CD4-positive, CD25-positive, alpha-beta regulatory T cell (primary cell): ENCODE measurements around the gene MID2. TPM values are rescaled to one million over a fixed set of nuclear protein-coding genes. Genes with fewer than 3 reads are reported as not detected.

Source experiments
- ATAC-seq, 2 donors: fragments of 150-1000 bp; cut with Tn5 transposase; one replicate each; pipeline ENCODE4 v1.10.0; 2021; ENCODE audit warnings: low read depth in 2 of 2, moderate number of reproducible peaks in 2 of 2, moderate library complexity in 1 of 2
- DNase-seq, 3 donors: peaks; one replicate each; pipeline versions ENCODE4 v3.0.0 to v3.0.0-alpha.2; 2012 to 2022; ENCODE audit warnings: mixed read lengths in 1 of 3
- H3K27ac ChIP-seq: one replicate; pipeline ENCODE4 v1.7.0; 2013; ENCODE audit warnings: mild to moderate bottlenecking, low read length; ENCODE audit not compliant: insufficient read depth, poor library complexity, severe bottlenecking
- H3K27me3 ChIP-seq: one replicate; pipeline ENCODE4 v1.7.0; 2013; ENCODE audit warnings: low read length; ENCODE audit not compliant: control insufficient read depth, insufficient read depth
- H3K36me3 ChIP-seq: one replicate; pipeline ENCODE4 v1.7.0; 2013; ENCODE audit warnings: mild to moderate bottlenecking, low read length, moderate library complexity; ENCODE audit not compliant: control insufficient read depth, insufficient read depth
- H3K4me1 ChIP-seq: 2 replicates; pipeline ENCODE4 v1.7.0; 2013; ENCODE audit warnings: mild to moderate bottlenecking, low read length; ENCODE audit not compliant: insufficient read depth, control insufficient read depth, poor library complexity, severe bottlenecking
- H3K4me3 ChIP-seq: one replicate; pipeline ENCODE4 v1.7.0; 2013; ENCODE audit warnings: low read depth, mild to moderate bottlenecking, low read length, moderate library complexity
- H3K9me3 ChIP-seq, 2 experiments: 1 replicate in 1 of 2; 2 replicates in 1 of 2; pipeline ENCODE4 v1.7.0; 2013; ENCODE audit warnings: low read length in 2 of 2, mild to moderate bottlenecking in 1 of 2, moderate library complexity in 1 of 2; ENCODE audit not compliant: control insufficient read depth in 2 of 2
- H3K27ac Mint-ChIP-seq, 3 donors: one replicate each; pipeline ENCODE4 v1.8.0; 2020 to 2022; ENCODE audit warnings: mild to moderate bottlenecking in 3 of 3, mixed read lengths in 3 of 3, moderate library complexity in 2 of 3
- H3K27me3 Mint-ChIP-seq: one replicate; pipeline ENCODE4 v1.8.0; 2022; ENCODE audit warnings: mild to moderate bottlenecking, mixed read lengths
- H3K36me3 Mint-ChIP-seq: one replicate; pipeline ENCODE4 v1.8.0; 2020; ENCODE audit warnings: mixed read lengths
- H3K4me1 Mint-ChIP-seq, 4 donors: one replicate each; pipeline ENCODE4 v1.8.0; 2020 to 2022; ENCODE audit warnings: mixed read lengths in 4 of 4, mild to moderate bottlenecking in 1 of 4
- H3K4me3 Mint-ChIP-seq, 4 donors: one replicate each; pipeline ENCODE4 v1.8.0; 2020 to 2022; ENCODE audit warnings: mild to moderate bottlenecking in 4 of 4, mixed read lengths in 4 of 4, moderate library complexity in 3 of 4
- H3K9me3 Mint-ChIP-seq, 7 donors: one replicate each; pipeline ENCODE4 v1.8.0; 2020 to 2022; ENCODE audit warnings: mixed read lengths in 7 of 7, mild to moderate bottlenecking in 3 of 7, moderate library complexity in 2 of 7
- polyA plus RNA-seq, 4 donors: library from polyadenylated mRNA; unstranded; fragments of 300-500 nt; fragmentation: Illumina TruSeq; gene quantifications; one replicate each; pipeline ENCODE4 v1.2.3, GENCODE V29; 2021
- total RNA-seq: library from RNA; stranded (reverse); gene quantifications from one replicate; pipeline ENCODE4 v1.2.3, GENCODE V29; 2022

Gene MID2
- total and polyA plus RNA-seq, 5 donors from 2014 or later: 2.3 to 6.6 (median 5.7) TPM

GRCh38 chrX:107861056-107861455, 35.4 kb downstream of the MID2 start:
- peaks cover 0 to 3% (median 0%) of the 10 kb centered on the region in 7 donors for H3K9me3 Mint-ChIP-seq
- no peaks in the 10 kb centered on the region for H3K27me3 Mint-ChIP-seq
- no peak overlapping the region for H3K4me3 ChIP-seq
- H3K27ac ChIP-seq: no peak overlapping the region
- no peaks in the 10 kb centered on the region for H3K9me3 ChIP-seq
- ATAC-seq (no peak), DNase-seq (no peak)
- no peaks in the 10 kb centered on the region for H3K36me3 Mint-ChIP-seq
- H3K4me1 ChIP-seq: no peaks in the 10 kb centered on the region
- no peaks in the 10 kb centered on the region for H3K27me3 ChIP-seq
- H3K27ac Mint-ChIP-seq: no peak overlapping the region
- H3K36me3 ChIP-seq: no peaks in the 10 kb centered on the region
- H3K4me3 Mint-ChIP-seq: no peak overlapping the region
- peaks cover 0 to 4% (median 0%) of the 10 kb centered on the region in 4 donors for H3K4me1 Mint-ChIP-seq

- no peaks in the 10 kb centered on the region for H3K36me3 ChIP-seq
- no peaks in the 10 kb centered on the region for H3K4me1 ChIP-seq
- Mint-ChIP-seq H3K4me3 (no peak overlapping the region), H3K36me3 (no peaks in the 10 kb centered on the region), H3K27ac (no peak overlapping the region), H3K9me3 (peaks cover 0 to 1% (median 0%) of the 10 kb centered on the region in 7 donors), H3K4me1 (peaks cover 0 to 7% (median 0%) of the 10 kb centered on the region in 4 donors), H3K27me3 (no peaks in the 10 kb centered on the region)
- ATAC-seq: no peak
- no peak overlapping the region for H3K27ac ChIP-seq
- no peaks in the 10 kb centered on the region for H3K27me3 ChIP-seq
- no peaks in the 10 kb centered on the region for H3K9me3 ChIP-seq
- no peak for DNase-seq
- H3K4me3 ChIP-seq: no peak overlapping the region
Measured at GRCh38 chrX:107871136-107871535, 45.5 kb downstream of the MID2 start.

- no peaks in the 10 kb centered on the region for H3K4me1 ChIP-seq
- H3K9me3 Mint-ChIP-seq: no peaks in the 10 kb centered on the region
- H3K4me3 Mint-ChIP-seq: no peak overlapping the region
Measured at GRCh38 chrX:107878106-107878505, 52.4 kb downstream of the MID2 start.

GRCh38 chrX:107880054-107880610, 54.5 kb downstream of the MID2 start:
- ATAC-seq: no peak
- H3K36me3 Mint-ChIP-seq: no peaks in the 10 kb centered on the region

More at GRCh38 chrX:107878106-107878505, 52.4 kb downstream of the MID2 start:
- H3K27me3 ChIP-seq: no peaks in the 10 kb centered on the region
- ATAC-seq (no peak), DNase-seq (no peak)
- Mint-ChIP-seq H3K36me3 (no peaks in the 10 kb centered on the region), H3K27ac (no peak overlapping the region), H3K27me3 (no peaks in the 10 kb centered on the region), H3K4me1 (no peaks in the 10 kb centered on the region)
- no peak overlapping the region for H3K27ac ChIP-seq
- H3K4me3 ChIP-seq: no peak overlapping the region
- H3K9me3 ChIP-seq: no peaks in the 10 kb centered on the region
- no peaks in the 10 kb centered on the region for H3K36me3 ChIP-seq

DNA sequence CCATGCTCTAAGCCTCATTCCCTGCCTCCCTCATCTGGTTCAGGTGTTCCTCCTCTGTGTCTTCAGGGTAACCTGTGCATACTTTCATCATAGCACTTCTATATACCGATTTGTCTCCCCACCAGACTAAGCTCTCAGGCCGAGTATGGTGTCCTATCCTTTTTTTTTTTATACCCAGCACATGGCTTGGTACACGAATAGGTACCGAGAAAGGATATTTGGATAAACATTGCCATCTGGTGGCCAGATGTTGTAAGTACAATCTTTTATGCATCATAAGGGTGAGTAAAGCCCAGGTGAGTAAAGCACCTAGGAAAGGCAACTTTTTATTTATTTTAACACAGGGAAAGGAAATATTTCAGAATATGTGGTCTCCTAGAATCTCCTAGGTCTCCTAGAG, 68.4 kb downstream of the MID2 start:
- no peak overlapping the region for H3K4me3 ChIP-seq
- H3K27ac Mint-ChIP-seq: no peak overlapping the region
- H3K36me3 Mint-ChIP-seq: peaks cover 4% of the 10 kb centered on the region
- H3K4me1 Mint-ChIP-seq: peaks cover 0 to 2% (median 0%) of the 10 kb centered on the region in 4 donors
- no peaks in the 10 kb centered on the region for H3K27me3 ChIP-seq
- no peaks in the 10 kb centered on the region for H3K9me3 ChIP-seq
- H3K36me3 ChIP-seq: no peaks in the 10 kb centered on the region
- no peaks in the 10 kb centered on the region for H3K4me1 ChIP-seq
- no peak overlapping the region for H3K27ac ChIP-seq
- ATAC-seq (peak in 1 of 2 donors; percentile 52), DNase-seq (peak; percentile 3 to 65 (median 63))
- peaks cover 6% of the 10 kb centered on the region for H3K27me3 Mint-ChIP-seq
- peaks cover 0 to 3% (median 0%) of the 10 kb centered on the region in 7 donors for H3K9me3 Mint-ChIP-seq
- no peak overlapping the region for H3K4me3 Mint-ChIP-seq

More at GRCh38 chrX:107880054-107880610, 54.5 kb downstream of the MID2 start:
- DNase-seq: no peak
- Histone ChIP-seq H3K4me3 (no peak overlapping the region), H3K36me3 (no peaks in the 10 kb centered on the region), H3K4me1 (no peaks in the 10 kb centered on the region), H3K27me3 (no peaks in the 10 kb centered on the region), H3K27ac (no peak overlapping the region), H3K9me3 (no peaks in the 10 kb centered on the region)
- no peaks in the 10 kb centered on the region for H3K27me3 Mint-ChIP-seq
- H3K4me3 Mint-ChIP-seq: no peak overlapping the region
- no peaks in the 10 kb centered on the region for H3K9me3 Mint-ChIP-seq
- no peaks in the 10 kb centered on the region for H3K4me1 Mint-ChIP-seq
- no peak overlapping the region for H3K27ac Mint-ChIP-seq

DNA sequence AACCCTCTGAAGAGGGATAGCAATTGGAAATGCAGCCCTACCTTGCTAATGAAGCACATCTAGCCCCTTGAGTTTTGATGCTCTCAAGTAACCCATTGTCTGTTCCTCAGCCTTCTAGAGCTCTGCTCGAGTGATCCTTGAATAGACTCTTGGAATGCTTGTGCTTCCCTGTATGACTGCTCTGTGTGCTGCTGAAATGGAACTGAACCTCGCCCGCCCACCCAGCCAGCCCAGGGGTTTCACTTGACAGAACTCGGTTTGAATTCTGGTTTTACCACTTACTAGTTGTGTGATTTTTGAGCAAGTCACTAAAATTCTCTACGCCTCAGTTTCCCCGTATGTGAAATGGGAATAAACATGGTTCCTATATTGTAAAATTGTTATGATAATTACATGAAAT, 77.1 kb downstream of the MID2 start:
- Histone ChIP-seq H3K9me3 (no peaks in the 10 kb centered on the region), H3K27me3 (no peaks in the 10 kb centered on the region), H3K36me3 (no peaks in the 10 kb centered on the region), H3K4me1 (no peaks in the 10 kb centered on the region), H3K27ac (no peak overlapping the region), H3K4me3 (no peak overlapping the region)
- Mint-ChIP-seq H3K27me3 (peaks cover 11% of the 10 kb centered on the region), H3K36me3 (no peaks in the 10 kb centered on the region), H3K9me3 (peaks cover 0 to 3% (median 0%) of the 10 kb centered on the region in 7 donors), H3K4me1 (no peaks in the 10 kb centered on the region), H3K27ac (no peak overlapping the region), H3K4me3 (no peak overlapping the region)
- DNase-seq: no peak
- ATAC-seq: no peak

- no peaks in the 10 kb centered on the region for H3K4me1 Mint-ChIP-seq
- H3K27ac Mint-ChIP-seq: no peak overlapping the region
- Histone ChIP-seq H3K27me3 (no peaks in the 10 kb centered on the region), H3K4me1 (no peaks in the 10 kb centered on the region), H3K27ac (no peak overlapping the region), H3K36me3 (no peaks in the 10 kb centered on the region), H3K9me3 (no peaks in the 10 kb centered on the region), H3K4me3 (no peak overlapping the region)
- peaks cover 0 to 2% (median 0%) of the 10 kb centered on the region in 7 donors for H3K9me3 Mint-ChIP-seq
- no peak for ATAC-seq
- no peak for DNase-seq
- peaks cover 5% of the 10 kb centered on the region for H3K27me3 Mint-ChIP-seq
- no peak overlapping the region for H3K4me3 Mint-ChIP-seq
- H3K36me3 Mint-ChIP-seq: no peaks in the 10 kb centered on the region
Measured at GRCh38 chrX:107905366-107905765, 79.7 kb downstream of the MID2 start.

- H3K27me3 ChIP-seq: no peaks in the 10 kb centered on the region
- Mint-ChIP-seq H3K4me1 (no peaks in the 10 kb centered on the region), H3K27ac (no peak overlapping the region), H3K9me3 (peaks cover 0 to 1% (median 0%) of the 10 kb centered on the region in 7 donors), H3K27me3 (no peaks in the 10 kb centered on the region), H3K4me3 (no peak overlapping the region), H3K36me3 (no peaks in the 10 kb centered on the region)
- no peaks in the 10 kb centered on the region for H3K36me3 ChIP-seq
- no peaks in the 10 kb centered on the region for H3K9me3 ChIP-seq
- no peak overlapping the region for H3K27ac ChIP-seq
- DNase-seq: no peak
- H3K4me1 ChIP-seq: no peaks in the 10 kb centered on the region
- no peak overlapping the region for H3K4me3 ChIP-seq
- no peak for ATAC-seq
Measured at GRCh38 chrX:107924136-107924746, 98.6 kb downstream of the MID2 start.
